Vagina (tissue), 2 donors: ENCODE measurements around the gene EPB41. TPM values are rescaled to one million over a fixed set of nuclear protein-coding genes. Genes with fewer than 3 reads are reported as not detected.

Experiments used
- DNase-seq, 2 donors: peaks; one replicate each; pipeline ENCODE4 v3.0.0-alpha.2; 2017; ENCODE audit errors: extremely low spot score in 2 of 2
- H3K27ac ChIP-seq: fragments of 200-600 bp; sonication (generic); one replicate; pipeline ENCODE4 v1.5.1; 2019
- H3K27me3 ChIP-seq: fragments of 200-600 bp; sonication (generic); one replicate; pipeline ENCODE4 v1.5.1; 2019
- H3K36me3 ChIP-seq, 2 donors: fragments of 200-600 bp; sonication (generic); one replicate each; pipeline ENCODE4 v1.5.1; 2017 to 2019
- H3K4me1 ChIP-seq: fragments of 200-600 bp; sonication (generic); one replicate; pipeline ENCODE4 v1.5.1; 2019
- H3K4me3 ChIP-seq, 2 donors: fragments of 200-600 bp; sonication (generic); 1 replicate in 1 of 2; 2 replicates in 1 of 2; pipeline ENCODE4 v1.5.1; 2016 to 2019
- H3K9me3 ChIP-seq: fragments of 200-600 bp; sonication (generic); one replicate; pipeline ENCODE4 v1.5.1; 2019
- POLR2A ChIP-seq, 2 donors: fragments of 450-650 bp; IDR thresholded peaks; one replicate each; pipeline ENCODE4 v1.6.1; 2017; ENCODE audit warnings: antibody characterized with exemption in 2 of 2, mild to moderate bottlenecking in 2 of 2, moderate library complexity in 2 of 2
- POLR2AphosphoS5 ChIP-seq, 2 donors: sonication (generic); formaldehyde crosslinking; IDR thresholded peaks; one replicate each; pipeline ENCODE4 v1.9.0; 2017; ENCODE audit warnings: antibody characterized with exemption in 2 of 2, mild to moderate bottlenecking in 2 of 2, low read depth in 1 of 2; ENCODE audit not compliant: insufficient read depth in 1 of 2
- intact Hi-C: fragments of 100-400 bp; cut with DNase I; formaldehyde crosslinking; loops from one replicate; pipeline ENCODE4 v1.15.1; 2023
- total RNA-seq: library from RNA; depleted of rRNA; stranded (reverse); fragments of >200 nt; gene quantifications from one replicate; pipeline ENCODE4 v1.2.3, GENCODE V29; 2016
- TF ChIP-seq, protein P1 (sequence below), 3 experiments: fragments of 450-650 bp in 2 of 3; fragments of 200-600 bp in 1 of 3; sonication (generic) in 1 of 3; IDR thresholded peaks; one replicate each; pipeline ENCODE4 v1.5.1; 2017 to 2019; ENCODE audit warnings: antibody characterized with exemption in 3 of 3, mild to moderate bottlenecking in 2 of 3, moderate library complexity in 2 of 3

Gene EPB41
- total RNA-seq, 1 donor from 2014 or later: 39.8 TPM

DNA sequence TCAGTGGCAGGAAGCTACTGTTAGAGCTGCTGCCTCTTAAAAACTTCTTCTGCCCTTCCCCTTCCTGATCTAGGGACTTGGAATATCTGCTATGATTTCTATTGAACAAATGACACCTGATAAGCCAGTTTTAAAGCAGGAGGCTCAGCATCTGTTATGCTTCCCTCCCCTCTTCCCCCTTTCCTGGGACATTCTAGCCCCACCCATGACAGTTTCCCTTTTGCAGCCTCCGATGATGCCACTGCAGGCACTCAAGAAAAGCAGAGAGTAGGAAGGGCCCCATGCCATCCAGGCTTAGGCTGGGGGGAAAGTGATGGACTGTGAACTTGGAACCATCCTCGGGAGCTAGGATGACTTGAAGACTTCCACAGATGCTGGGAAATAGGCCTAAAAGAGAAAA, 15.1 kb upstream of the EPB41 start:
- H3K27me3 ChIP-seq: no peaks in the 10 kb centered on the region
- H3K4me1 ChIP-seq: peaks cover 19% of the 10 kb centered on the region
- intact Hi-C loops: no loop called here
- no peak for TF ChIP-seq POLR2A (IDR thresholded peaks at IDR 0.05)
- TF ChIP-seq, protein P1, sequence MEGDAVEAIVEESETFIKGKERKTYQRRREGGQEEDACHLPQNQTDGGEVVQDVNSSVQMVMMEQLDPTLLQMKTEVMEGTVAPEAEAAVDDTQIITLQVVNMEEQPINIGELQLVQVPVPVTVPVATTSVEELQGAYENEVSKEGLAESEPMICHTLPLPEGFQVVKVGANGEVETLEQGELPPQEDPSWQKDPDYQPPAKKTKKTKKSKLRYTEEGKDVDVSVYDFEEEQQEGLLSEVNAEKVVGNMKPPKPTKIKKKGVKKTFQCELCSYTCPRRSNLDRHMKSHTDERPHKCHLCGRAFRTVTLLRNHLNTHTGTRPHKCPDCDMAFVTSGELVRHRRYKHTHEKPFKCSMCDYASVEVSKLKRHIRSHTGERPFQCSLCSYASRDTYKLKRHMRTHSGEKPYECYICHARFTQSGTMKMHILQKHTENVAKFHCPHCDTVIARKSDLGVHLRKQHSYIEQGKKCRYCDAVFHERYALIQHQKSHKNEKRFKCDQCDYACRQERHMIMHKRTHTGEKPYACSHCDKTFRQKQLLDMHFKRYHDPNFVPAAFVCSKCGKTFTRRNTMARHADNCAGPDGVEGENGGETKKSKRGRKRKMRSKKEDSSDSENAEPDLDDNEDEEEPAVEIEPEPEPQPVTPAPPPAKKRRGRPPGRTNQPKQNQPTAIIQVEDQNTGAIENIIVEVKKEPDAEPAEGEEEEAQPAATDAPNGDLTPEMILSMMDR (IDR thresholded peaks at IDR 0.05): no peak
- TF ChIP-seq POLR2AphosphoS5 (IDR thresholded peaks at IDR 0.05; ENCODE audit: insufficient read depth in 1 of 2, low read depth in 1 of 2): no peak
- no peak for DNase-seq
- no peaks in the 10 kb centered on the region for H3K36me3 ChIP-seq
- H3K27ac ChIP-seq: no peak overlapping the region
- H3K4me3 ChIP-seq: no peak overlapping the region
- no peaks in the 10 kb centered on the region for H3K9me3 ChIP-seq

DNA sequence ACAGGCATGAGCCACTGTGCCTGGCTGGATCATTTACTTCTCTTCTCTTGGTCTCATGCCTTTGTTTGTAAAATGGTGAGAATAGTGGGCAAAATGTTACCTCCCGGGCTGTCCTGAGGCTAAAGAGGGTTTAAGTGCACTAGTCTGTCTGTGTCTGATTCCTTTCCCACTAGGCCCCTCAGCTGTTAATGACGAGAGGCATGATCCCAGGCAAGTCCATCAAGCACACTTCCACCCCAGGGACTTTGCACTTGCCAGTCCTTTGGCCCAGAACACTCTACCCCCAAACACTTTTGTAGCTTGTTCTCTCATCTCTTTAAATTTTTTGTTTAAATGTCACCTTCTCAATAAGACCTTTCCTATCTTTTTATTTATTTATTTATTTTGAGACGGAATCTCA, 13.8 kb upstream of the EPB41 start:
- DNase-seq: no peak

GRCh38 chr1:28902738-28903137, 11.6 kb upstream of the EPB41 start:
- Histone ChIP-seq H3K9me3 (no peaks in the 10 kb centered on the region), H3K27ac (no peak overlapping the region), H3K27me3 (no peaks in the 10 kb centered on the region), H3K4me3 (no peak overlapping the region), H3K4me1 (peaks cover 19% of the 10 kb centered on the region), H3K36me3 (no peaks in the 10 kb centered on the region)
- TF ChIP-seq, protein P1 (IDR thresholded peaks at IDR 0.05): no peak
- no peak for DNase-seq
- intact Hi-C loops: no loop called here

More for the DNA sequence above, 13.8 kb upstream of the EPB41 start:
- Histone ChIP-seq H3K36me3 (no peaks in the 10 kb centered on the region), H3K4me3 (no peak overlapping the region), H3K27ac (no peak overlapping the region), H3K9me3 (no peaks in the 10 kb centered on the region), H3K4me1 (peaks cover 19% of the 10 kb centered on the region), H3K27me3 (no peaks in the 10 kb centered on the region)
- TF ChIP-seq POLR2AphosphoS5 (IDR thresholded peaks at IDR 0.05; ENCODE audit: insufficient read depth in 1 of 2, low read depth in 1 of 2) (no peak), POLR2A (IDR thresholded peaks at IDR 0.05) (no peak)
- intact Hi-C loops: no loop called here

GRCh38 chr1:28905921-28906666, 8.3 kb upstream of the EPB41 start:
- TF ChIP-seq, protein P1 (IDR thresholded peaks at IDR 0.05): no peak
- no peak for TF ChIP-seq POLR2AphosphoS5 (IDR thresholded peaks at IDR 0.05; ENCODE audit: insufficient read depth in 1 of 2, low read depth in 1 of 2)
- no peak for TF ChIP-seq POLR2A (IDR thresholded peaks at IDR 0.05)
- no peaks in the 10 kb centered on the region for H3K27me3 ChIP-seq
- intact Hi-C loops: no loop called here
- DNase-seq: no peak
- H3K4me1 ChIP-seq: no peaks in the 10 kb centered on the region
- H3K36me3 ChIP-seq: no peaks in the 10 kb centered on the region
- H3K9me3 ChIP-seq: no peaks in the 10 kb centered on the region
- no peak overlapping the region for H3K4me3 ChIP-seq
- H3K27ac ChIP-seq: no peak overlapping the region

- TF ChIP-seq POLR2A (IDR thresholded peaks at IDR 0.05) (no peak), POLR2AphosphoS5 (IDR thresholded peaks at IDR 0.05; ENCODE audit: insufficient read depth in 1 of 2, low read depth in 1 of 2) (no peak)
- TF ChIP-seq, protein P1 (IDR thresholded peaks at IDR 0.05): no peak
- Histone ChIP-seq H3K27me3 (no peaks in the 10 kb centered on the region), H3K36me3 (no peaks in the 10 kb centered on the region), H3K9me3 (no peaks in the 10 kb centered on the region), H3K27ac (no peak overlapping the region), H3K4me3 (no peak overlapping the region), H3K4me1 (no peaks in the 10 kb centered on the region)
- peak in 1 of 2 donors; percentile 3 for DNase-seq
- intact Hi-C loops: no loop called here
Observed at GRCh38 chr1:28909198-28909597, 5.2 kb upstream of the EPB41 start.
